OCI-LY3 (cell line): ENCODE data around the gene LZIC.

ENCODE experiments used
- H2AFZ ChIP-seq: fragments of 200-600, 300-600 bp; shearing (Covaris generic); 2 replicates; pipeline ENCODE4 v1.6.0; 2014; ENCODE audit warnings: antibody characterized with exemption, low read depth, low read length
- H3K27ac ChIP-seq: fragments of 200-600, 300-600 bp; sonication (generic); 2 replicates; pipeline ENCODE4 v1.5.1; 2014; ENCODE audit warnings: mild to moderate bottlenecking, low read length, moderate library complexity, mixed read lengths
- H3K27me3 ChIP-seq: fragments of 200-600, 300-600 bp; sonication (generic); 2 replicates; pipeline ENCODE4 v1.6.1; 2014; ENCODE audit warnings: low read depth, low read length, mixed read lengths
- H3K36me3 ChIP-seq: fragments of 200-600, 300-600 bp; sonication (generic); replicated peaks from 2 replicates; pipeline ENCODE3; 2014; ENCODE audit warnings: low read depth, low read length, mixed read lengths
- H3K4me1 ChIP-seq: fragments of 300-600, 200-600 bp; sonication (generic); 2 replicates; pipeline ENCODE4 v1.6.1; 2014; ENCODE audit warnings: low read length, mixed read lengths
- H3K4me2 ChIP-seq: fragments of 200-600, 300-600 bp; sonication (generic); 2 replicates; pipeline ENCODE4 v1.6.1; 2014; ENCODE audit warnings: low read length, mixed read lengths
- H3K4me3 ChIP-seq: fragments of 300-600, 200-600 bp; sonication (generic); 2 replicates; pipeline ENCODE4 v1.5.1; 2014; ENCODE audit warnings: antibody characterized with exemption, mild to moderate bottlenecking, low read length, moderate library complexity
- H3K79me2 ChIP-seq: fragments of 300-600, 200-600 bp; shearing (Covaris generic); 2 replicates; pipeline ENCODE4 v1.6.1; 2014; ENCODE audit warnings: mild to moderate bottlenecking, low read length, mixed read lengths
- H3K9ac ChIP-seq: fragments of 300-600, 200-600 bp; shearing (Covaris generic); 2 replicates; pipeline ENCODE4 v1.6.0; 2014; ENCODE audit warnings: mild to moderate bottlenecking, low read length, moderate library complexity
- H3K9me3 ChIP-seq: fragments of 200-600, 300-600 bp; shearing (Covaris generic); 2 replicates; pipeline ENCODE4 v1.6.1; 2014; ENCODE audit warnings: low read length, mixed read lengths; ENCODE audit not compliant: insufficient read depth
- H4K20me1 ChIP-seq: fragments of 200-600, 300-600 bp; sonication (generic); 2 replicates; pipeline ENCODE4 v1.6.1; 2016; ENCODE audit warnings: low read length, mixed read lengths; ENCODE audit not compliant: insufficient read depth
- EZH2phosphoT487 ChIP-seq: fragments of 200-600 bp; shearing (Covaris generic); IDR thresholded peaks from 2 replicates; pipeline ENCODE4 v1.6.1; 2018; ENCODE audit warnings: antibody characterized with exemption, mixed run types, low read depth
- TF ChIP-seq, protein P1 (sequence below): fragments of 200-600, 300-600 bp; sonication (generic); IDR thresholded peaks from 2 replicates; pipeline ENCODE4 v1.5.1; 2014; ENCODE audit warnings: antibody characterized with exemption, low read length, low read depth

The LZIC gene

DNA sequence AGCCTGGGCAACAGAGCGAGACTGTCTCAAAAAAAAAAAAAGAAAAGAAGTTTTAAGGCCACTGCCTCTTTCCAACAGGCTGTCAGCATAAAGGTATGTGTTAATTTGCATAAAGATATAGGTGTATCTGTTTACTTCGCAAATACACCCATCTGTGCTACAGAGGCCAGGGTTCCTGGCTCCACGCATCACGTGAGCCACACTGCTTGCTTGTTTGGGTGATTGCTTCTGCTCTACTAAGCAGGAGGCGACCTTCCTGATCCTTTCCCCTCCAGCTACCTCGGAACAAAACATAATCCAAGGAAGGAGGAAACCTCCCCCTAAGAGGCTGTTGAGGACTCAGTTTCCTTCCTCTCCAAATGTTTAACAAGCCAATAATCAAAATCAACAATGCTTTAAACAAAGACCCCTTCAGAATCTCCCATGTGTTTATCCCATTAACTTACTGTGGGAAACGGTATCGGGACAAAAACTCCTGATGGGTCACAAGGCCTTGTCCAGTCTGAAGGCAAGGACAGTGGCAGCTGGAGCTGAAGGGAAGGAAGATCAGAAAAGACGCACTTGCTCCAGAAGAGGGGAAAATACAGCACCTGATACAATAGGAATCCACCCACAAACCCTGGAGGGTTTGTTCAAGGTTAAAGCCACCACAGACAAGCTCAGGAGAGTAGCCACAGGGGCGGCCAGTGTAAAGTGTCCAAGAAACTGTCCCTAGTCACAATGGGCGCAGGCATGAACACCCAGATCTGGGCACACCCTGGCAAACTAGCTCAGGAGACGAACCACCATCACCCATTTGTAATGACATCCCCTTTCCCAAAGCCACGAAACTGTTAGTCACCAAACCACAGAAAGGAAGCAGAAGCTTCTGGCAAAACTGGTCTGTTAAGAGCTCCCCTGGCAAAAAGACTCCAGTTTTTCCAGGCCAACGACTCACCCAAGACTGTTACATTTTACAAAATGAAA, 50.3 kb downstream of the LZIC start:
- H2AFZ ChIP-seq = no peak overlapping the region
- no peak overlapping the region for H3K27ac ChIP-seq
- no peak overlapping the region for H3K9ac ChIP-seq
- H3K36me3 ChIP-seq = no peaks in the 10 kb centered on the region
- no peak overlapping the region for H3K4me3 ChIP-seq
- H3K9me3 ChIP-seq = no peaks in the 10 kb centered on the region
- H4K20me1 ChIP-seq = no peaks in the 10 kb centered on the region
- TF ChIP-seq EZH2phosphoT487 = no peak
- TF ChIP-seq, protein P1, sequence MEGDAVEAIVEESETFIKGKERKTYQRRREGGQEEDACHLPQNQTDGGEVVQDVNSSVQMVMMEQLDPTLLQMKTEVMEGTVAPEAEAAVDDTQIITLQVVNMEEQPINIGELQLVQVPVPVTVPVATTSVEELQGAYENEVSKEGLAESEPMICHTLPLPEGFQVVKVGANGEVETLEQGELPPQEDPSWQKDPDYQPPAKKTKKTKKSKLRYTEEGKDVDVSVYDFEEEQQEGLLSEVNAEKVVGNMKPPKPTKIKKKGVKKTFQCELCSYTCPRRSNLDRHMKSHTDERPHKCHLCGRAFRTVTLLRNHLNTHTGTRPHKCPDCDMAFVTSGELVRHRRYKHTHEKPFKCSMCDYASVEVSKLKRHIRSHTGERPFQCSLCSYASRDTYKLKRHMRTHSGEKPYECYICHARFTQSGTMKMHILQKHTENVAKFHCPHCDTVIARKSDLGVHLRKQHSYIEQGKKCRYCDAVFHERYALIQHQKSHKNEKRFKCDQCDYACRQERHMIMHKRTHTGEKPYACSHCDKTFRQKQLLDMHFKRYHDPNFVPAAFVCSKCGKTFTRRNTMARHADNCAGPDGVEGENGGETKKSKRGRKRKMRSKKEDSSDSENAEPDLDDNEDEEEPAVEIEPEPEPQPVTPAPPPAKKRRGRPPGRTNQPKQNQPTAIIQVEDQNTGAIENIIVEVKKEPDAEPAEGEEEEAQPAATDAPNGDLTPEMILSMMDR = no peak
- peaks cover 4% of the 10 kb centered on the region for H3K4me1 ChIP-seq
- no peaks in the 10 kb centered on the region for H3K27me3 ChIP-seq
- no peak overlapping the region for H3K4me2 ChIP-seq
- H3K79me2 ChIP-seq = no peaks in the 10 kb centered on the region

DNA sequence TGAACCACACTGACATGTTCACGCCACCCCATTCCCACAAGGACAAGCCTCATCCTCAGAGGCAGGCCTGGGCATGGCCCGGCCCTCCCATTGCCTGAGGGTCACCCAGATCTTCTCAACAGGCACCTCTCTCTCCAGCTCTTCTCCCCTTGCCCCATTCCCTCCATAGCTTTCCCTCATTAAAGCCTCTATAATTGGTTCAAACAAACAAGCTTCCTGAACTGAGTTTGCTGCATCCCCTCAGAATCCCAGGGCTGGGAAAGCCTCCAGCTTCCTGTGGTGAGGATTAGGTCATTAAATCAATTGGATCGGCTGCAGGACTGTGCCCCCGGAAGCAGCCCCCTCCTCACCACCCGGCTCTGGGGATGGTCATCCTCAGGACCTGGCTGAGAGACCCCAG, 52.0 kb downstream of the LZIC start:
- Histone ChIP-seq H3K4me3 (no peak overlapping the region), H2AFZ (no peak overlapping the region), H3K36me3 (no peaks in the 10 kb centered on the region), H3K9ac (no peak overlapping the region), H3K9me3 (no peaks in the 10 kb centered on the region), H4K20me1 (no peaks in the 10 kb centered on the region), H3K79me2 (no peaks in the 10 kb centered on the region), H3K27ac (no peak overlapping the region), H3K27me3 (no peaks in the 10 kb centered on the region), H3K4me1 (peaks cover 4% of the 10 kb centered on the region), H3K4me2 (no peak overlapping the region)
- TF ChIP-seq, protein P1 = no peak
- no peak for TF ChIP-seq EZH2phosphoT487

DNA sequence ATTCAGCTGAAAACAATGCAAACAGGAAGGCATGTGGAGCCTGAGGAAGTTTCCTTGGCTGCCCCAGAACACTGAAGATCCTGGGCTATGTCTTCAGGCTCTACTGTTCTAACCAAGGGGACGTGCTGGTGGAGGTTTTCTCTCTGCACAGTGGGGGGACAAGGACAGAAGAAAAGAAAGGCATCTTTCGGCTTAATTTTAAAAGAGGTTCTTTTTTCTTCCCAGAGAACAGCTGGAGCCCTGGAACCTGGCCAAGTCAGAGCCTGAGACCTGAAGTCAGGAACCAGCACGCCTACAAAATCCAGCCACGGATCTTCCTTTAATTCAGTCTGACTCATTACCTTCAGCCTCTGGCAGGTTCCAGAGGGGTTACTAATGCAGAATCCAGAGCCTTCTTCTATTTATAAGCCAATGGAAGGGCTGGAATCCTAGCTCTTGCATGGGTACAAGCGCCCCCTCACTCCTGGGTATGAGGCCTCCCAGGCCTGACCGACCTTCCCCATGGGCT, 52.9 kb downstream of the LZIC start:
- H3K27ac ChIP-seq = no peak overlapping the region
- peaks cover 4% of the 10 kb centered on the region for H3K4me1 ChIP-seq
- H4K20me1 ChIP-seq = no peaks in the 10 kb centered on the region
- no peaks in the 10 kb centered on the region for H3K36me3 ChIP-seq
- H3K27me3 ChIP-seq = no peaks in the 10 kb centered on the region
- H3K4me2 ChIP-seq = no peak overlapping the region
- no peaks in the 10 kb centered on the region for H3K79me2 ChIP-seq
- no peak for TF ChIP-seq EZH2phosphoT487
- TF ChIP-seq, protein P1 = no peak
- no peak overlapping the region for H3K9ac ChIP-seq
- H2AFZ ChIP-seq = no peak overlapping the region
- H3K9me3 ChIP-seq = no peaks in the 10 kb centered on the region
- H3K4me3 ChIP-seq = no peak overlapping the region

DNA sequence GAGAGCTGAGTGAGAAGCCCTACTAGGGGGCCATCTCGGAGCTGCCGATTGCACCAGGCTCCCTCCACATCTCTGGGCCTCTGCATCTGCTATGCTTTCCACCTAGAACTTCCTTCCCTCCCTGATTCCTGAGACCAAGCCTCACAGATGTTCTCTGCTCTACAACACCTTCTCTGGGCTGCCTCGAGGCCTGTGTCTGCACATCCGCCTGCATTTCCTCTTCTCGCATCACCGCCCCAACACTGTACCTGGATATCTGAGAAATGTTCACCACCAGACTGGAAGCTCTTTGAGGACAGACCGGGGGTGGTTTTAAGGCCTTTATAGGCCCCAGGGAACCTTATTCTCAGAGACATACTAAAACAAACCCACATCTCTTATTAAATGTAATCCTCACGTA, 53.8 kb downstream of the LZIC start:
- Histone ChIP-seq H3K27ac (no peak overlapping the region), H3K4me2 (no peak overlapping the region)

More for the DNA sequence above, 53.8 kb downstream of the LZIC start:
- Histone ChIP-seq H2AFZ (no peak overlapping the region), H3K4me1 (peaks cover 4% of the 10 kb centered on the region), H3K4me3 (no peak overlapping the region), H3K9me3 (no peaks in the 10 kb centered on the region), H4K20me1 (no peaks in the 10 kb centered on the region), H3K9ac (no peak overlapping the region), H3K27me3 (no peaks in the 10 kb centered on the region), H3K79me2 (no peaks in the 10 kb centered on the region), H3K36me3 (no peaks in the 10 kb centered on the region)
- TF ChIP-seq, protein P1 = no peak
- no peak for TF ChIP-seq EZH2phosphoT487
